ENCODE measurements around the gene SAMD11. TPM values are rescaled to one million over a fixed set of nuclear protein-coding genes. Genes with fewer than 3 reads are reported as not detected.

SAMD11 gene
- total RNA-seq, 4 donors from 2014 or later: 2.6 to 15.9 (median 11.5) TPM

GRCh38 chr1:941588-942383 is 18.1 kb downstream of the SAMD11 start:
- 0 to 1% methylated on average over 7 to 33 of the region's 98 CpGs for WGBS, 2 donors
- Histone ChIP-seq H3K9me3 (no peaks in the 10 kb centered on the region), H3K27me3 (peaks cover 0 to 57% of the 10 kb centered on the region in 2 donors), H3K36me3 (peaks cover 0 to 33% (median 0%) of the 10 kb centered on the region in 3 donors), H3K4me1 (peaks cover 0 to 54% (median 24%) of the 10 kb centered on the region in 4 donors), H3K4me3 (peak overlapping the region in 3 of 4 donors; percentile 26 to 46 (median 28)), H3K27ac (peak overlapping the region in 3 of 4 donors; percentile 36 to 76 (median 58))
- no peak for DNase-seq (ENCODE audit: low spot score in 2 of 2)
- TF ChIP-seq, protein P1, sequence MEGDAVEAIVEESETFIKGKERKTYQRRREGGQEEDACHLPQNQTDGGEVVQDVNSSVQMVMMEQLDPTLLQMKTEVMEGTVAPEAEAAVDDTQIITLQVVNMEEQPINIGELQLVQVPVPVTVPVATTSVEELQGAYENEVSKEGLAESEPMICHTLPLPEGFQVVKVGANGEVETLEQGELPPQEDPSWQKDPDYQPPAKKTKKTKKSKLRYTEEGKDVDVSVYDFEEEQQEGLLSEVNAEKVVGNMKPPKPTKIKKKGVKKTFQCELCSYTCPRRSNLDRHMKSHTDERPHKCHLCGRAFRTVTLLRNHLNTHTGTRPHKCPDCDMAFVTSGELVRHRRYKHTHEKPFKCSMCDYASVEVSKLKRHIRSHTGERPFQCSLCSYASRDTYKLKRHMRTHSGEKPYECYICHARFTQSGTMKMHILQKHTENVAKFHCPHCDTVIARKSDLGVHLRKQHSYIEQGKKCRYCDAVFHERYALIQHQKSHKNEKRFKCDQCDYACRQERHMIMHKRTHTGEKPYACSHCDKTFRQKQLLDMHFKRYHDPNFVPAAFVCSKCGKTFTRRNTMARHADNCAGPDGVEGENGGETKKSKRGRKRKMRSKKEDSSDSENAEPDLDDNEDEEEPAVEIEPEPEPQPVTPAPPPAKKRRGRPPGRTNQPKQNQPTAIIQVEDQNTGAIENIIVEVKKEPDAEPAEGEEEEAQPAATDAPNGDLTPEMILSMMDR (IDR thresholded peaks at IDR 0.05): no peak
- TF ChIP-seq POLR2A (IDR thresholded peaks at IDR 0.05) (no peak), EP300 (IDR thresholded peaks at IDR 0.05) (no peak)

GRCh38 chr1:942411-942821 is 18.7 kb downstream of the SAMD11 start:
- Histone ChIP-seq H3K36me3 (peaks cover 0 to 39% (median 0%) of the 10 kb centered on the region in 3 donors), H3K27ac (peak overlapping the region in 1 of 4 donors; percentile 76), H3K9me3 (no peaks in the 10 kb centered on the region), H3K27me3 (peaks cover 0 to 51% of the 10 kb centered on the region in 2 donors), H3K4me3 (peak overlapping the region in 2 of 4 donors; percentile 28 to 46), H3K4me1 (peaks cover 0 to 53% (median 24%) of the 10 kb centered on the region in 4 donors)
- no peak for DNase-seq (ENCODE audit: low spot score in 2 of 2)
- WGBS, 2 donors: 0 to 1% methylated on average over 3 to 17 of the region's 48 CpGs
- TF ChIP-seq, protein P1 (IDR thresholded peaks at IDR 0.05): no peak
- TF ChIP-seq EP300 (IDR thresholded peaks at IDR 0.05): no peak
- TF ChIP-seq POLR2A (IDR thresholded peaks at IDR 0.05): no peak

DNA sequence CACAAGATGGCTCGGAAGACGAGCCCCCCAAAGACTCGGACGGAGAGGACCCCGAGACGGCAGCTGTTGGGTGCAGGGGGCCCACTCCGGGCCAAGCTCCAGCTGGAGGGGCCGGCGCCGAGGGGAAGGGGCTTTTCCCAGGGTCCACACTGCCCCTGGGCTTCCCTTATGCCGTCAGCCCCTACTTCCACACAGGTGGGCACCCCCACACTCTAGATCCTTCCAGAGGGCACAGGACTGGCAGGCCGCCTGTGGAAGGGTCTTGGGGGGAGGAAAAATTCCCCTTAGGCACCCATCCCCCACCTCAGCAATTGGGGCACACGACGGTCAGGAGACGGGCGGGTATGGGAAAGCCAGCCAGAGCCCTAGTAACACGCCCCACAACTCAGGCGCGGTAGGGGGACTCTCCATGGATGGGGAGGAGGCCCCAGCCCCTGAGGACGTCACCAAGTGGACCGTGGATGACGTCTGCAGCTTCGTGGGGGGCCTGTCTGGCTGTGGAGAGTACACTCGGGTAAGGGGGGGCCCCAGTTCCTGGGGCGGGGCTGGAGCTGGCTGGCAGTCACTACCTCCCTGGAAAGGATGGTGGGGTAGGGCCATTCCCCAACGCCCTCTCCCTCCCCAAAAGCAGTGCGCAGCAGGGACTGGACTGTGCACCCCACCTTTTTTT is 19.3 kb downstream of the SAMD11 start:
- H3K36me3 ChIP-seq: peaks cover 2 to 45% (median 3%) of the 10 kb centered on the region in 3 donors
- 33 to 39% methylated on average over 15 to 20 of the region's 27 CpGs for WGBS, 2 donors
- H3K9me3 ChIP-seq: no peaks in the 10 kb centered on the region
- no peak for DNase-seq (ENCODE audit: low spot score in 2 of 2)
- no peak overlapping the region for H3K4me3 ChIP-seq
- H3K27me3 ChIP-seq: peaks cover 0 to 45% of the 10 kb centered on the region in 2 donors
- TF ChIP-seq EP300 (IDR thresholded peaks at IDR 0.05) (no peak), POLR2A (IDR thresholded peaks at IDR 0.05) (no peak)
- TF ChIP-seq, protein P1 (IDR thresholded peaks at IDR 0.05): no peak
- peak overlapping the region in 1 of 4 donors; percentile 76 for H3K27ac ChIP-seq
- H3K4me1 ChIP-seq: peaks cover 0 to 52% (median 24%) of the 10 kb centered on the region in 4 donors

- no peak for DNase-seq (ENCODE audit: low spot score in 2 of 2)
- H3K27me3 ChIP-seq: peaks cover 0 to 37% of the 10 kb centered on the region in 2 donors
- H3K4me1 ChIP-seq: peaks cover 0 to 44% (median 24%) of the 10 kb centered on the region in 4 donors
- no peak overlapping the region for H3K4me3 ChIP-seq
- peaks cover 7 to 52% (median 9%) of the 10 kb centered on the region in 3 donors for H3K36me3 ChIP-seq
- no peaks in the 10 kb centered on the region for H3K9me3 ChIP-seq
- no peak for TF ChIP-seq EP300 (IDR thresholded peaks at IDR 0.05)
- TF ChIP-seq, protein P1 (IDR thresholded peaks at IDR 0.05): no peak
- 76 to 77% methylated on average over 26 to 27 of the region's 27 CpGs for WGBS, 2 donors
- H3K27ac ChIP-seq: no peak overlapping the region
These were observed 20.0 kb downstream of the SAMD11 start for GRCh38 chr1:943545-944340.
